IMR-90 (cell line): ENCODE data around the gene GLG1. TPM values are rescaled to one million over a fixed set of nuclear protein-coding genes. Genes with fewer than 3 reads are reported as not detected.

Source experiments
- ATAC-seq: fragments of 200-7000 bp; cut with Tn5 transposase; 2 replicates; pipeline ENCODE4 v1.9.1; 2020; ENCODE audit warnings: low read depth, mild to moderate bottlenecking, moderate library complexity
- BruUV-seq: library from RNA; stranded (reverse); fragments of 400-500 nt; replicated peaks from 2 replicates; lab custom pipeline; 2021; lab: Mats Ljungman, UMichigan
- CTCF ChIA-PET: fragments of 300-600 bp; formaldehyde crosslinking; extraction: SDS; loops from one replicate; lab custom pipeline; 2021; ENCODE audit warnings: antibody characterized with exemption; lab: Yijun Ruan, JAX
- POLR2A ChIA-PET: fragments of 300-600 bp; sonication (Branson Sonifier 250); formaldehyde crosslinking; loops from one replicate; lab custom pipeline; 2022; ENCODE audit warnings: antibody characterized with exemption; ENCODE audit not compliant: unreplicated experiment; lab: Charles Lee
- DNase-seq: peaks from one replicate; pipeline ENCODE4 v3.0.0; 2013
- H2AFZ ChIP-seq: replicated peaks from 2 replicates; pipeline ENCODE3; 2013; ENCODE audit warnings: low read length, mild to moderate bottlenecking; ENCODE audit not compliant: poor library complexity
- H2AK5ac ChIP-seq: 2 replicates; pipeline ENCODE4 v1.6.1; 2013; ENCODE audit warnings: low read depth, low read length, inconsistent platforms
- H2AK9ac ChIP-seq: replicated peaks from 2 replicates; pipeline ENCODE3; 2013; ENCODE audit warnings: mild to moderate bottlenecking, low read depth, low read length, moderate library complexity; ENCODE audit not compliant: poor library complexity
- H2BK120ac ChIP-seq: 2 replicates; pipeline ENCODE4 v1.6.1; 2013; ENCODE audit warnings: low read depth, low read length, inconsistent platforms
- H2BK15ac ChIP-seq: 3 replicates; pipeline ENCODE4 v1.6.1; 2013; ENCODE audit warnings: low read depth, low read length, inconsistent platforms
- H2BK20ac ChIP-seq: 2 replicates; pipeline ENCODE4 v1.6.1; 2013; ENCODE audit warnings: low read depth, mild to moderate bottlenecking, inconsistent platforms, low read length, moderate library complexity
- H2BK5ac ChIP-seq: 2 replicates; pipeline ENCODE4 v1.6.1; 2013; ENCODE audit warnings: mild to moderate bottlenecking, low read depth, low read length, inconsistent platforms; ENCODE audit not compliant: poor library complexity, severe bottlenecking
- H3K14ac ChIP-seq: replicated peaks from 2 replicates; pipeline ENCODE4 v1.6.1; 2013; ENCODE audit warnings: low read depth, low read length, inconsistent platforms
- H3K18ac ChIP-seq: 2 replicates; pipeline ENCODE4 v1.6.1; 2013; ENCODE audit warnings: low read depth, low read length, control low read depth
- H3K23ac ChIP-seq: 2 replicates; pipeline ENCODE4 v1.6.1; 2013; ENCODE audit warnings: low read depth, low read length, inconsistent platforms
- H3K27ac ChIP-seq: 2 replicates; pipeline ENCODE4 v1.5.1; 2013; ENCODE audit warnings: mild to moderate bottlenecking, control low read depth, low read length; ENCODE audit not compliant: insufficient read depth
- H3K27me3 ChIP-seq: 2 replicates; pipeline ENCODE4 v1.6.1; 2013; ENCODE audit warnings: low read length; ENCODE audit not compliant: control insufficient read depth, insufficient read depth
- H3K36me3 ChIP-seq: 2 replicates; pipeline ENCODE4 v1.6.1; 2013; ENCODE audit warnings: low read length, mixed read lengths; ENCODE audit not compliant: control insufficient read depth, insufficient read depth
- H3K4ac ChIP-seq: 2 replicates; pipeline ENCODE4 v1.6.1; 2013; ENCODE audit warnings: low read depth, low read length, inconsistent platforms
- H3K4me1 ChIP-seq: 2 replicates; pipeline ENCODE4 v1.6.1; 2013; ENCODE audit warnings: low read length, mixed read lengths; ENCODE audit not compliant: control insufficient read depth, insufficient read depth
- H3K4me2 ChIP-seq: 2 replicates; pipeline ENCODE4 v1.6.1; 2013; ENCODE audit warnings: low read depth, mild to moderate bottlenecking, control low read depth, low read length, moderate library complexity
- H3K4me3 ChIP-seq: 2 replicates; pipeline ENCODE4 v1.5.1; 2013; ENCODE audit warnings: low read depth, mild to moderate bottlenecking, control low read depth, low read length, moderate library complexity; ENCODE audit not compliant: insufficient read depth
- H3K56ac ChIP-seq: 2 replicates; pipeline ENCODE4 v1.6.1; 2013; ENCODE audit warnings: low read length, inconsistent platforms; ENCODE audit not compliant: insufficient read depth; ENCODE audit errors: extremely low read depth
- H3K79me1 ChIP-seq, 2 experiments: 2 replicates each; pipeline ENCODE4 v1.6.1; 2013; ENCODE audit warnings: low read length in 2 of 2, inconsistent platforms in 1 of 2, low read depth in 1 of 2
- H3K9ac ChIP-seq: 2 replicates; pipeline ENCODE4 v1.6.1; 2013; ENCODE audit warnings: low read depth, low read length, control low read depth
- H3K9me1 ChIP-seq: 2 replicates; pipeline ENCODE4 v1.6.1; 2013; ENCODE audit warnings: low read length, inconsistent platforms; ENCODE audit not compliant: insufficient read depth
- H3K9me3 ChIP-seq: 2 replicates; pipeline ENCODE4 v1.6.1; 2013; ENCODE audit warnings: low read length; ENCODE audit not compliant: control insufficient read depth, insufficient read depth
- H4K20me1 ChIP-seq: 2 replicates; pipeline ENCODE4 v1.6.1; 2013; ENCODE audit warnings: low read length, inconsistent platforms; ENCODE audit not compliant: insufficient read depth
- H4K5ac ChIP-seq: 2 replicates; pipeline ENCODE4 v1.6.1; 2013; ENCODE audit warnings: mild to moderate bottlenecking, low read depth, low read length, control low read depth
- H4K8ac ChIP-seq, 2 experiments: 2 replicates each; pipeline ENCODE4 v1.6.1; 2013; ENCODE audit warnings: low read depth in 2 of 2, low read length in 2 of 2, control low read depth in 1 of 2, inconsistent platforms in 1 of 2
- H4K91ac ChIP-seq: 2 replicates; pipeline ENCODE4 v1.6.1; 2013; ENCODE audit warnings: low read depth, low read length, inconsistent platforms; ENCODE audit not compliant: insufficient read depth
- CEBPB ChIP-seq: IDR thresholded peaks from 2 replicates; pipeline ENCODE4 v1.6.1; 2012; ENCODE audit warnings: low read depth, low read length, improper control_type of control experiment
- FOS ChIP-seq: fragments of 150-350 bp; IDR thresholded peaks from 2 replicates; pipeline ENCODE4 v1.6.1; 2016; ENCODE audit warnings: low read depth, low read length
- MAFK ChIP-seq: IDR thresholded peaks from 2 replicates; pipeline ENCODE4 v1.6.1; 2012; ENCODE audit warnings: low read depth, low read length, improper control_type of control experiment
- MAZ ChIP-seq: IDR thresholded peaks from 2 replicates; pipeline ENCODE4 v1.6.1; 2012; ENCODE audit warnings: low read depth, mild to moderate bottlenecking, low read length, improper control_type of control experiment, moderate library complexity, borderline replicate concordance
- RCOR1 ChIP-seq: IDR thresholded peaks from 2 replicates; pipeline ENCODE4 v1.6.1; 2012; ENCODE audit warnings: mild to moderate bottlenecking, low read length, improper control_type of control experiment; ENCODE audit not compliant: insufficient replicate concordance
- SMC3 ChIP-seq: fragments of 150-350 bp; IDR thresholded peaks from 2 replicates; pipeline ENCODE4 v1.6.1; 2016; ENCODE audit warnings: low read depth, mild to moderate bottlenecking, antibody characterized with exemption, low read length, moderate library complexity
- WGBS, 2 experiments: methylation state at CpG; one replicate each; pipeline versions ENCODE4 v1.1.5 to v1.1.7; 2013; ENCODE audit warnings: missing lambda C conversion rate in 2 of 2; ENCODE audit not compliant: insufficient read length in 1 of 2; ENCODE audit errors: extremely low coverage in 2 of 2; 5-methylcytosine and 5-hydroxymethylcytosine counted together
- dilution Hi-C: fragments of 300-500 bp; cut with HindIII; formaldehyde crosslinking; loops from one replicate; pipeline ENCODE4 v1.14.3; 2018; ENCODE audit warnings: low sequenced_read_pairs; ENCODE audit not compliant: unreplicated experiment
- in situ Hi-C: fragments of 300-500 bp; cut with MboI; formaldehyde crosslinking; loops from 3 replicates; pipeline ENCODE4 v1.14.3; 2019; ENCODE audit warnings: low sequenced_read_pairs, inconsistent platforms, mixed read lengths
- intact Hi-C: fragments of 100-400 bp; cut with micrococcal nuclease; formaldehyde crosslinking; loops from 2 replicates; pipeline ENCODE4 v1.10.0; 2022
- polyA plus RNA-seq, 3 experiments: library from polyadenylated mRNA; depleted of rRNA; stranded (reverse); fragments of >200 nt; gene quantifications; 2 replicates each; pipeline ENCODE4 v1.2.3, GENCODE V29; 2012; ENCODE audit warnings: low replicate concordance in 1 of 3
- total RNA-seq: library from RNA; depleted of rRNA; stranded (reverse); fragments of >200 nt; gene quantifications from 2 replicates; pipeline ENCODE4 v1.2.3, GENCODE V29; 2012
- TF ChIP-seq, protein P1 (sequence below): fragments of 150-350 bp; IDR thresholded peaks from 2 replicates; pipeline ENCODE4 v1.6.1; 2016; ENCODE audit warnings: low read depth, mild to moderate bottlenecking, low read length, moderate library complexity, borderline replicate concordance

Gene GLG1
- total and polyA plus RNA-seq, 2 of the 4 experiments (the other 2 are of a cell fraction) = 91.0 to 107 TPM

DNA sequence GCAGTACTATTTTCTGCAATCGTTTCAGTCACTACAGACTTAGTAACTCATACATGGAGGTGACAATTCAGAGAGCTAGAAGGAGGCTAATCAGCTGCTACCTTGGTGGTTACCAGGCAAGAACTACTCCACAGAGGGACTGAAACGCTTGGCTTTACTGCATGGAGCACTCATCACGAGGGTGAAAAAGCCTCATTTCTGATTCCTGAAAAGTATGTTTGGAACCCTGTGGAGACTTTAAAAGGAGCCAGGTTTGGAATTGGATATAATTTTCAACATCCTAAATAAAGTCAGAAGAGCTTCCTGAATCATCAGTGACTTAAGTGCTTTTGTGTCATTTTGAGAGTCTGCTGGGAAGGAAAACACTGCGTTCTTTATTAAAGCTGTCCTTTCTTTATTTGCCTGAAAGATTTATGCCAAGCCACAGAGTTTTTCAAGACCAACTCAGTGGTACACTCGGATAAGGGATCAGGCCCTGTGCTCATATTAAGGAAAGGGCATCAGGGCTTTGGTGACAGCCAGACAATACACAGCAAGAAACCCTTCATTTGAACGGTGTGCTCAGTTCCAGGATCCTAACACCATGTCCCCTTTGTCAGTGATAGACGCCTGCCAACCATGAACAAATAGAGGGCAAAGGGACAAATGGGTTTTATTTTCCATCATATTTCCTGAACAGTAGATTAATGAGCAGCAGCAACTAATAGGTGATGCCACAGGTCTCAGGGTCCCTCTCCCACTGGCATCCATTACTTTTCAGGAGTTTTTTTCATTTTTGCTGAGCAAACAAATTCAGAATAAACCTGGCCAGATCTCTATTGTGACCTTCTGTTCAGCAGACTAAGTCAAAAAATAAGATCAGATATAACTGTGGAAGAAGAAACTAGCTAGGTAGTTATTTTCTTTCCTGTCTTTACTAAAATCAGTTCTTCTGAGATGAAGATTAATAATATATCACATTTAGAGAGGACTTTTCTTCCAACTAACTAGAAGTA lies 105.1 kb downstream of the GLG1 start:
- Histone ChIP-seq H3K56ac (no peak overlapping the region), H3K27ac (no peak overlapping the region), H3K18ac (no peak overlapping the region), H3K14ac (no peak overlapping the region), H2AK9ac (peak overlapping the region; percentile 3), H4K20me1 (0 out of 2 replicates have a peak, but pooled peaks cover 4% of the 10 kb centered on the region), H3K9me3 (no peaks in the 10 kb centered on the region), H3K36me3 (peaks cover 8% of the 10 kb centered on the region; the same call in 1 of the 2 replicates), H3K4ac (no peak overlapping the region), H2BK120ac (no peak overlapping the region), H3K9me1 (peaks cover 6% of the 10 kb centered on the region; the same call in 1 of the 2 replicates), H3K9ac (no peak overlapping the region), H3K4me2 (no peak overlapping the region), H4K8ac (no peak overlapping the region), H2AK5ac (no peak overlapping the region), H4K91ac (no peak overlapping the region), H4K5ac (no peak overlapping the region), H2BK15ac (no peak overlapping the region), H2AFZ (no peak overlapping the region), H3K4me3 (no peak overlapping the region), H2BK20ac (no peak overlapping the region), H3K23ac (no peak overlapping the region), H3K27me3 (no peaks in the 10 kb centered on the region), H2BK5ac (no peak overlapping the region), H3K4me1 (no peaks in the 10 kb centered on the region; the same call in 1 of the 2 replicates), H3K79me1 (peaks cover 15 to 43% of the 10 kb centered on the region in 2 experiments)
- dilution Hi-C loops = no loop called here
- ChIA-PET CTCF (interaction anchor here (0.6 to 0.7 kb wide), 3 partner anchors 18 to 100 kb away, joined by 3 to 4 read pairs (median 3); no protein-coding TSS in a partner anchor), POLR2A (no interaction called here)
- ATAC-seq (no peak), DNase-seq (no peak)
- 100% methylated on average over 2 of the region's 7 CpGs; no CpG with 5 or more reads in 1 of the 2 experiments for WGBS, 2 experiments
- no TSS peak for BruUV-seq
- TF ChIP-seq, protein P1, sequence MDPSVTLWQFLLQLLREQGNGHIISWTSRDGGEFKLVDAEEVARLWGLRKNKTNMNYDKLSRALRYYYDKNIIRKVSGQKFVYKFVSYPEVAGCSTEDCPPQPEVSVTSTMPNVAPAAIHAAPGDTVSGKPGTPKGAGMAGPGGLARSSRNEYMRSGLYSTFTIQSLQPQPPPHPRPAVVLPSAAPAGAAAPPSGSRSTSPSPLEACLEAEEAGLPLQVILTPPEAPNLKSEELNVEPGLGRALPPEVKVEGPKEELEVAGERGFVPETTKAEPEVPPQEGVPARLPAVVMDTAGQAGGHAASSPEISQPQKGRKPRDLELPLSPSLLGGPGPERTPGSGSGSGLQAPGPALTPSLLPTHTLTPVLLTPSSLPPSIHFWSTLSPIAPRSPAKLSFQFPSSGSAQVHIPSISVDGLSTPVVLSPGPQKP = no peak
- TF ChIP-seq FOS (no peak), CEBPB (no peak), RCOR1 (no peak), MAZ (no peak), SMC3 (no peak), MAFK (peak; percentile 90)
- in situ Hi-C loops = no loop called here
- intact Hi-C loops = loop anchor here (5.0 kb wide), 1 partner anchor 121 kb away; no protein-coding TSS in a partner anchor
